ENCODE results near the gene CELSR3. TPM values are rescaled to one million over a fixed set of nuclear protein-coding genes. Genes with fewer than 3 reads are reported as not detected.

The CELSR3 gene
- total RNA-seq, 1 experiment from 2014 or later: 23.9 TPM

GRCh38 chr3:48647714-48648113, 15.0 kb downstream of the CELSR3 start:
- no peaks in the 10 kb centered on the region for H3K9me3 Mint-ChIP-seq
- Histone ChIP-seq H3K79me2 (ENCODE audit: insufficient read depth, low read length) (no peaks in the 10 kb centered on the region), H2AFZ (ENCODE audit: low read length) (no peak overlapping the region), H3K18ac (ENCODE audit: insufficient read length, low read depth, low read length) (no peak overlapping the region), H3K9me3 (ENCODE audit: control insufficient read depth, low read depth, low read length) (no peaks in the 10 kb centered on the region), H3K9ac (ENCODE audit: extremely low read depth, insufficient read length, low read length) (no peak overlapping the region), H3K4me2 (ENCODE audit: insufficient read depth, insufficient read length, low read length) (no peak overlapping the region), H3K23me2 (ENCODE audit: insufficient read length, low read depth, low read length, poor library complexity, severe bottlenecking) (no peaks in the 10 kb centered on the region), H4K5ac (ENCODE audit: insufficient read length, low read depth, low read length) (no peak overlapping the region), H3K79me1 (ENCODE audit: insufficient read depth, low read depth, low read length, poor library complexity, severe bottlenecking) (no peaks in the 10 kb centered on the region), H2AK5ac (ENCODE audit: insufficient read length, low read length) (no peak overlapping the region), H4K20me1 (ENCODE audit: control insufficient read depth, insufficient read depth, insufficient read length) (peaks cover 2% of the 10 kb centered on the region), H4K91ac (ENCODE audit: insufficient read length, low read depth, low read length) (no peak overlapping the region), H3K23ac (ENCODE audit: insufficient read length, low read depth, low read length) (no peak overlapping the region), H2BK20ac (ENCODE audit: low read depth, low read length, poor library complexity, severe bottlenecking) (no peak overlapping the region), H3T11ph (ENCODE audit: low read length) (no peak overlapping the region), H3K4ac (ENCODE audit: low read depth, low read length) (no peak overlapping the region), H3K14ac (ENCODE audit: insufficient read depth, low read length) (no peak overlapping the region), H4K8ac (replicated peaks; ENCODE audit: insufficient read length, low read depth, low read length) (no peak overlapping the region), H3K27me3 (ENCODE audit: insufficient read depth, low read length) (no peaks in the 10 kb centered on the region), H2BK5ac (ENCODE audit: insufficient read length, low read length) (no peak overlapping the region), H2BK120ac (ENCODE audit: low read depth, low read length, poor library complexity, severe bottlenecking) (no peak overlapping the region), H3K56ac (ENCODE audit: insufficient read length, low read depth, low read length) (no peak overlapping the region), H2BK15ac (ENCODE audit: low read depth, low read length) (no peak overlapping the region), H2BK12ac (ENCODE audit: insufficient read length, low read depth, low read length) (no peak overlapping the region), H3K4me1 (ENCODE audit: insufficient read depth, low read length) (no peaks in the 10 kb centered on the region), H3K27ac (ENCODE audit: insufficient read length, low read depth, low read length) (no peak overlapping the region)
- TF ChIP-seq CTCF (conservative IDR thresholded peaks at IDR 0.05): no peak
- H3K36me3 Mint-ChIP-seq (ENCODE audit: insufficient read depth in 1 of 3, low read depth in 3 of 3): peaks cover 23 to 54% (median 54%) of the 10 kb centered on the region in 3 experiments
- H3K4me3 Mint-ChIP-seq: no peak overlapping the region
- no peak overlapping the region for H3K27ac Mint-ChIP-seq
- no peaks in the 10 kb centered on the region for H3K4me1 Mint-ChIP-seq
- WGBS (ENCODE audit: extremely low coverage, insufficient read length, low lambda C conversion rate): no CpG with 5 or more reads among the region's 9 CpGs
- no peaks in the 10 kb centered on the region for H3K27me3 Mint-ChIP-seq (ENCODE audit: low read depth)
- DNase-seq: no peak

Data from H9 (cell line).